ENCODE results near the gene AATK.

AATK gene

GRCh38 chr17:81128338-81128737, 37.7 kb downstream of the AATK start:
- DNase-seq (ENCODE audit: low read depth): no peak

GRCh38 chr17:81127526-81128177, 38.4 kb downstream of the AATK start:
- no peak for DNase-seq (ENCODE audit: low read depth)

GRCh38 chr17:81127133-81127455, 38.9 kb downstream of the AATK start:
- no peak for DNase-seq (ENCODE audit: low read depth)

DNA sequence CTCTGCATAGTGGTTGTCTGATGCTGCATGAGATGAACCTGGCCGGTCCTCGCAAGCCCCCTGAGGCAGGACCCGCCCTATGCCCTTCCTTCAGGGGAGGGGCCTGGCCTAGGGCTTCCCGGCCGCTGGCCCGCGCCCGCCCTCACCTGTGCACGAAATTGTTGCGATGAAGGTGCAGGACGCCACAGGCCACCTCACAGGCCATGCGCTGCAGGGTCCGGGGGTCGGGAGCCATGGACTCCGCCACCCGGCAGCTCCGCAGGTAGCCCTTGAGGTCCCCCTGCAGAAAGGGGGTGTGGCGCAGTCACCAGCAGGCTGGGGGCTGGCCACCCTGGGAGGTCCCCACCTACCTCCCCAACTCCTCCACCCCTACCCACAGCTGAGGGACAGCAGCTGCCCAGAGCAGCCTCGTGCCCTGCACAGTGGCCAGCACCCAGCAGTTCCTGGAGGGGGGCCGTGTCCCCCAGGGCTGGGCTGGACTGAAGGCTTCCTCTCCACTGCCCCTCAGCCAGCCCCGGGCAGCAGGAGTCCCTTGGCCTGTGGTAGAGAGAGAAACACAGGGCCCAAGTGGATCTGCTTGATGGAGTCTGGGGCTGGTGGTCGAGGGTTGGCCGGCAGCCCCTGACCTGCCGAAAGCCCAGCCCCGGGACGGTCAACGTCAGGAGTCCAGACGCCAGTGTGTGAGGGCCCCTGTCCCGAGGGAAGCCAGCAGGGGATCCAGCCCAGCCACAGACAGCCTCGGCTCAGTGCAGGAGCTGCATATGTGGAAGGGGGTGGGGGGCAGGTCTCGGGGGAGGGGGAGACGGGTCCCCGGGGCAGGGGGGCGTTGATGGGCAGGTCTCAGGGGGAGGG, 39.5 kb downstream of the AATK start:
- DNase-seq (ENCODE audit: low read depth): no peak

GRCh38 chr17:81125573-81126081, 40.4 kb downstream of the AATK start:
- no peak for DNase-seq (ENCODE audit: low read depth)

- DNase-seq (ENCODE audit: low read depth): no peak
These were observed 41.6 kb downstream of the AATK start for GRCh38 chr17:81124377-81124776.

DNA sequence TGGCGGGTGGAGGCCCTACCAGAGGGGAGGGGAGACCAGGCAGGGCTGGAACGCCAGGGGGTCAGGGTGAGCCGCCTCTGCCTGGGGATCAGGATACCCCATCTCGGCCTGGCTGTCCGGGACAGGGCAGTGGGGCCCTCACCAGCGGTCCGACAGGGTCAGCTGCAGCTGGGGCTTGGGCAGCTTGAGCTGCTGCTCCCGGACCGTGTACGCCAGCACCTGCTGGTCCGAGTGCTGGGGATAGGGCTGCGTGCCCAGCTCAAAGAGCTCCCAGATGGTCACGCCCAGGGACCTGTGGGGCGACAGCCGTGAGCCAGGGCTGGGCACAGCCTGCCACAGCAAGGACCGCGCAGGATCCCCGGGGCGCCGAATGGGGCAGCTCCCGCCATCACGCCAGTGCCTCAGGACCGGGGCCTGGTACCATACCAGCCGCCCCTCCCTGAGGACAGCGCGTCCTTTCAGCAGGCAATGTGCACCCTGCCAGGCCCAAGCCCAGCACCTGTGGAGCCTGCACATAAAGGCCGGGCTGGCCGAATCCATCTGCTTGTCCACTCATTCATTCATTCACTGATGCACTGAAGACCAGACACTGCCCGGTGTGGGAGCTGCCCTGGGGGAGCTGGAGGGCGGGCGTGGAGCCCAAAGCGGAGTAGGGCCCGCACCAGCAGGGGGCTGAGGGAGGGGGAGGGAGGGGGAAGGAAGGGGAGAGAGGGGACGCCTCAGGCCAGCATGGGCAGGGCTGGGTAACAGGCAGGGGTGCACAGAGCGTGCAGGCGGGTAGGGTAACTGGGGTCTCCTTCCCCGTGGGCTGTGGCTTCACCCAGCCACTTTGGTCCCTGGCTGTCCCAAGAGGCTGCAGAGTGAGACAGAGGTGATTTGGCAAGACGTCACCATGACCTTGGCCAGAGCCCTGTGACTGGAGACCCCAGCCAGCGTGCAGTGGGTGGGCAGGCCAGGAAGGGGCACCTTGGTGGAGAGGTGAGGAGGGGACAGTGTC, 42.7 kb downstream of the AATK start:
- DNase-seq (ENCODE audit: low read depth): no peak

DNA sequence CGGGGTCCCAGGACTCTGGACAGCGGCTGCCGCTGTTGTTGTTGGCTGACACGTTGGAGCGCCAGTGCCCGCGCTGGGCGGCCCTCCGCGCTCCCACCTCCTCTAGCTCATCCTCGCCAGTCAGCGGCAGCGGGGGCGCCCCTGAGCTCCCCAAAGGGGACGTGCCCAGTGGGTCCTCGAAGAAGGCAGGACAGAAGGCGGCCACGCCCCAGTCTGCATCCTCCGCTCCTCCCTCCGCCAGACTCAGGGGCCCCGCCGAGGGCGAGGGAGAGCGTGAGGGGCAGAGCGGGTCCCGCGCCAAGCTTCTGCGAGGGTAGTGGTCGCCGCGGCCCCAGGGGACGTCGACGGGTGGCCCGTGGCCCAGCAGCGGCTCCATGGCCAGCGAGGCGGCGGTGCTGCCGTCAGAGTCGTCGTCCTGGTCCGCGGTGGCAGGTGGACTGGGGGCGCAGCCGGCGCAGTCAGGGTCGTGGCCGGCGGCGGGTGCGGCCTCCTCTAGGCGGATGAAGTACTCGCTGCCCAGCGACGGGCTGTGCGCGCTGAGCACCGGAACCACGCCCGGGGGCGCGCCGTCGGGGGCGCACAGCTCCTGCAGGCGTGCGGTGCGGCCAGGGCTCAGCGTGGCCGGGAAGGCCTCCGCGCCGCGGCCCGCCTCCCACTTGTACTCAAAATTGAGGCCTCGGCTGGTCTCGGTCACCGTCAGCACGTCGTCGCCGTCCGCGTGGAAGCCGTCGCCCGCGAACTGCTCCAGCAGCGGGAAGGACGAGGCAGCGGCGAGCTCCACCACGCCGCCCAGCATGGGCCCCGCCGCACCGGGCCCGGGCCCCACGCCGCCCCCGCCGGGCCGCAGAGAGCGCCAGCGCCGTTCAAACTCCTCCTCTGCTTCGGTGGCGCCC, 43.9 kb downstream of the AATK start:
- DNase-seq (ENCODE audit: low read depth): no peak

- DNase-seq (ENCODE audit: low read depth): no peak
These were observed 45.1 kb downstream of the AATK start for GRCh38 chr17:81120695-81121621.

DNA sequence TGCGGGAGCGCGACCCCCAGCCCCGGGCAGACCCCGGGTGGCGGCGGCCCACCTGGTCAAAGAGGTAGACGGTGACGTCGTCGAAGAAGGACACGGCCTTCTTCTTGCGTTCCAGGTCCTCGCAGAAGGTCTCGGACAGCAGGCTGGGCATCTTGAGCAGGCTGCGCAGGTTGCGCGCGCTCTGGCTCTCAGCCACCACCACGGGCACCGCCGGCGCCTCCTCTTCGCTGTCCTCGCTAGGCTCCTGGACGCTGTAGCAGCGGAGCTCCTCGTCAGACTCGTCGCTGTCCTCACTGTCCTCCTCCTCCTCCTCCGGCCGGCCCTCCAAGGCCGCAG, 45.9 kb downstream of the AATK start:
- DNase-seq (ENCODE audit: low read depth): no peak

- DNase-seq (ENCODE audit: low read depth): peak; percentile 64
These were observed 46.5 kb downstream of the AATK start for GRCh38 chr17:81119223-81120148.

- DNase-seq (ENCODE audit: low read depth): no peak
These were observed 47.5 kb downstream of the AATK start for GRCh38 chr17:81118308-81119221.

GRCh38 chr17:81117672-81118198, 48.3 kb downstream of the AATK start:
- no peak for DNase-seq (ENCODE audit: low read depth)

DNA sequence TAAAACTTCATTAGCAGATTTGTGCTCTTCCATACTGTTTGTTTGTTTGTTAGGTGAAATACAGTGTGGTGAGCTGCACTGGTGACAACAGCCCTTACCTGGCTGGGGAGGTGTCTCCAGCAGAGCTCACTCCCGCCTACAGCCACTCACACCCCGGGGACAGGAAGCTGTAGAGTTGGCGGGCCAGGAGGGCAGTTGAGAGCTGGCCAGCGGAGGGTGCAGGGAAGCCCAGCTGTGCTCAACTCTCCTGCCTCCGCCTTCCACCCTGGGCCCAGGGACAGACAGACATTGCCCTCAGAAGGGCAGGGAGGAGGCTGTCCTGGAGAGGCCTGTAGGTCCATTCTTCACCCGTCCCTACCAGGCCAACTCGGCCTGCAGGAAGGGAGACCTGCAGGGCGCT, 49.3 kb downstream of the AATK start:
- DNase-seq (ENCODE audit: low read depth): no peak

DNA sequence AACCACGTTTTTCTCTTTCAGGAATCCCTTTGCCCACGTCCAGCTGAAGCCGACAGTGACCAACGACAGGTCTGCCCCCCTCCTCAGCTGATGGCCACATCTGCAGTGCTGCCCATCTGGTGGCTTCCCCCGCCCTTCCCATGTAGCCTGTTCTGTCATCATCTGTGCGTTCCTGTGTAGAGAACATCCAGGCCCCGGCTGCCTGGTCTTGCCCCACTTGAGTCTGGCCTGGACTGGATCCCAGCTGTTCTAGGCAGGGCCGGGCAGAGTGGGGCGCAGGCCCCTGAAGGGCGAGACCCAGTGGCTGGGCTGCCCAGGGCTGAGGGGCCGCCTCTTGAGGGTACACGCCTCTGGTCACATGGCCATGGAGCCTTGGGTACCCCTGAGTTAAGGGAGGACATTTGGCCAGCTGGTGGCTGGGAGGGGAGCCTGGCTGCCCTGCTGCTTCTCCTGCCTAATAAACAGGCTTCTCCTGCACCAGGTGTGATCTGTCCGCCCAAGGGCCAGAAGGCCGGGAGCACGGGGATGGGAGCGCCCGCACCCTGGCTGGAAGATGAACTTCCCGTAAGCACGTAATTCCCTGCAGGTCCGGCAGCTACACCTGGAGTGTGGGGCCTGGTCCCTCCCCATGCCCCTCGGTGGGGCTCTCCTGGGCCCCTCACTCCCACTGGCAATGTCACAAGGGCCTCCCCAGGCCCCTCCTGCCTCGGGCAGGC, 50.1 kb downstream of the AATK start:
- DNase-seq (ENCODE audit: low read depth): no peak

- DNase-seq (ENCODE audit: low read depth): no peak
These were observed 50.8 kb downstream of the AATK start for GRCh38 chr17:81115219-81115618.

Data from activated T-helper 1 cell treated with Interleukin-2 at 50 U/mL for 16 hours (primary cell).